Trophoblast cell (in vitro differentiated cells and primary cell): ENCODE results near the gene POLD2. TPM values are rescaled to one million over a fixed set of nuclear protein-coding genes. Genes with fewer than 3 reads are reported as not detected.
"Not testable (repeated sequence)": the region's sequence is repeated elsewhere in the genome, so short reads cannot be mapped to it uniquely, and the experiment has no call there.

Experiments used
- DNase-seq, 2 donors: peaks; one replicate each; pipeline ENCODE4 v3.0.0-alpha.2; 2016
- H2AFZ ChIP-seq: 2 replicates; pipeline ENCODE4 v1.6.1; 2013; ENCODE audit warnings: low read length, moderate library complexity, mild to moderate bottlenecking; ENCODE audit not compliant: insufficient read depth, poor library complexity
- H2AK5ac ChIP-seq: 2 replicates; pipeline ENCODE4 v1.6.1; 2013; ENCODE audit warnings: mild to moderate bottlenecking, low read length
- H2BK120ac ChIP-seq: 2 replicates; pipeline ENCODE4 v1.6.1; 2013; ENCODE audit warnings: low read length, mild to moderate bottlenecking, moderate library complexity; ENCODE audit not compliant: insufficient read depth, poor library complexity
- H2BK12ac ChIP-seq: 2 replicates; pipeline ENCODE4 v1.6.1; 2013; ENCODE audit warnings: mild to moderate bottlenecking, low read length, moderate library complexity
- H2BK5ac ChIP-seq: 2 replicates; pipeline ENCODE4 v1.6.1; 2013; ENCODE audit warnings: low read length, low read depth, moderate library complexity, mild to moderate bottlenecking; ENCODE audit not compliant: poor library complexity
- H3K14ac ChIP-seq: 2 replicates; pipeline ENCODE4 v1.6.1; 2013; ENCODE audit warnings: mild to moderate bottlenecking, low read length
- H3K18ac ChIP-seq: 2 replicates; pipeline ENCODE4 v1.6.1; 2013; ENCODE audit warnings: mild to moderate bottlenecking, low read length
- H3K23ac ChIP-seq: 2 replicates; pipeline ENCODE4 v1.6.1; 2013; ENCODE audit warnings: low read length
- H3K27ac ChIP-seq: 2 replicates; pipeline ENCODE4 v1.5.1; 2013; ENCODE audit warnings: low read depth, mild to moderate bottlenecking, inconsistent platforms, low read length, moderate library complexity
- H3K27me3 ChIP-seq: 2 replicates; pipeline ENCODE4 v1.6.1; 2013; ENCODE audit warnings: inconsistent platforms, mild to moderate bottlenecking, low read length, moderate library complexity; ENCODE audit not compliant: insufficient read depth
- H3K36me3 ChIP-seq, 2 experiments: 1 replicate in 1 of 2; 2 replicates in 1 of 2; pipeline ENCODE4 v1.6.1; 2013; ENCODE audit warnings: low read length in 2 of 2, mild to moderate bottlenecking in 2 of 2, moderate library complexity in 1 of 2; ENCODE audit not compliant: insufficient read depth in 2 of 2, control insufficient read depth in 1 of 2
- H3K4ac ChIP-seq: 2 replicates; pipeline ENCODE4 v1.6.1; 2013; ENCODE audit warnings: low read depth, mild to moderate bottlenecking, low read length, moderate library complexity
- H3K4me1 ChIP-seq, 2 experiments: 1 replicate in 1 of 2; 2 replicates in 1 of 2; pipeline ENCODE4 v1.6.1; 2013; ENCODE audit warnings: low read length in 2 of 2, mild to moderate bottlenecking in 2 of 2, moderate library complexity in 1 of 2; ENCODE audit not compliant: insufficient read depth in 2 of 2, control insufficient read depth in 1 of 2
- H3K4me2 ChIP-seq: 2 replicates; pipeline ENCODE4 v1.6.1; 2013; ENCODE audit warnings: inconsistent platforms, mild to moderate bottlenecking, low read length, moderate library complexity
- H3K4me3 ChIP-seq: 2 replicates; pipeline ENCODE4 v1.5.1; 2013; ENCODE audit warnings: mild to moderate bottlenecking, low read depth, low read length, inconsistent platforms
- H3K79me1 ChIP-seq: one replicate; pipeline ENCODE4 v1.6.1; 2013; ENCODE audit warnings: low read length
- H3K79me2 ChIP-seq: 2 replicates; pipeline ENCODE4 v1.6.1; 2013; ENCODE audit warnings: low read length, mild to moderate bottlenecking; ENCODE audit not compliant: control insufficient read depth, insufficient read depth, poor library complexity
- H3K9ac ChIP-seq: 2 replicates; pipeline ENCODE4 v1.6.1; 2013; ENCODE audit warnings: mild to moderate bottlenecking, low read length
- H3K9me3 ChIP-seq: 2 replicates; pipeline ENCODE4 v1.6.1; 2013; ENCODE audit warnings: low read depth, mild to moderate bottlenecking, control low read depth, inconsistent platforms, low read length; ENCODE audit not compliant: insufficient read depth
- H4K12ac ChIP-seq: 2 replicates; pipeline ENCODE4 v1.6.1; 2013; ENCODE audit warnings: low read depth, mild to moderate bottlenecking, low read length, moderate library complexity
- H4K8ac ChIP-seq: 2 replicates; pipeline ENCODE4 v1.6.1; 2013; ENCODE audit warnings: low read depth, mild to moderate bottlenecking, low read length, moderate library complexity
- H4K91ac ChIP-seq: one replicate; pipeline ENCODE4 v1.6.1; 2013; ENCODE audit warnings: low read depth, mild to moderate bottlenecking, low read length, moderate library complexity
- WGBS: extraction: QIAGEN DNeasy Blood & Tissue Kit; methylation state at CpG from one replicate; pipeline ENCODE4 v1.1.7; 2013; ENCODE audit warnings: missing lambda C conversion rate; ENCODE audit not compliant: insufficient read length, insufficient coverage; ENCODE audit errors: extremely low coverage; 5-methylcytosine and 5-hydroxymethylcytosine counted together
- polyA plus RNA-seq: library from polyadenylated mRNA; stranded (reverse); fragments of 200-250 nt; gene quantifications from 2 replicates; pipeline ENCODE4 v1.2.3, GENCODE V29; 2013

POLD2 gene
- 57.4 and 61.4 TPM in 2 replicates for polyA plus RNA-seq

GRCh38 chr7:44123190-44124003 lies at the start of gene POLD2:
POLD2 (minus strand) TSS chr7:44123548; CDS start chr7:44122053, 1,495 bp downstream.
- no peak within 1 kb of the TSS for H3K27ac ChIP-seq
- H2BK12ac ChIP-seq: no peak within 1 kb of the TSS
- peaks cover 6% of the 10 kb centered on the region for H3K79me1 ChIP-seq
- H3K9ac ChIP-seq: peak within 1 kb of the TSS; percentile 97
- peak within 1 kb of the TSS; percentile 84 for H3K14ac ChIP-seq
- H3K4me1 ChIP-seq: peaks cover 0 to 2% of the 10 kb centered on the region in 2 experiments
- H3K4me2 ChIP-seq: peak within 1 kb of the TSS; percentile 83
- peak within 1 kb of the TSS; percentile 72 for H2AFZ ChIP-seq
- peak within 1 kb of the TSS; percentile 17 for H3K4ac ChIP-seq
- no peaks in the 10 kb centered on the region for H3K79me2 ChIP-seq
- DNase-seq: peak; percentile 94 to 97
- peaks cover 4% of the 10 kb centered on the region for H3K9me3 ChIP-seq
- H2AK5ac ChIP-seq: peak within 1 kb of the TSS; percentile 28
- H2BK120ac ChIP-seq: peak within 1 kb of the TSS; percentile 57
- no peak within 1 kb of the TSS for H3K23ac ChIP-seq
- H4K91ac ChIP-seq: peak within 1 kb of the TSS; percentile 73
- peak within 1 kb of the TSS; percentile 43 for H4K12ac ChIP-seq
- no CpG with 5 or more reads among the region's 86 CpGs for WGBS
- peak within 1 kb of the TSS; percentile 88 for H3K18ac ChIP-seq
- H2BK5ac ChIP-seq: peak within 1 kb of the TSS; percentile 52
- H3K36me3 ChIP-seq: peaks cover 17 to 23% of the 10 kb centered on the region in 2 experiments
- peak within 1 kb of the TSS; percentile 98 for H3K4me3 ChIP-seq
- no peaks in the 10 kb centered on the region for H3K27me3 ChIP-seq
- peak within 1 kb of the TSS; percentile 67 for H4K8ac ChIP-seq

GRCh38 chr7:44172803-44173424 lies 49.6 kb upstream of the POLD2 start:
- DNase-seq: no peak
- Histone ChIP-seq H2AK5ac (no peak overlapping the region), H3K4me3 (no peak overlapping the region), H3K9ac (no peak overlapping the region), H4K12ac (no peak overlapping the region), H3K36me3 (no peaks in the 10 kb centered on the region), H3K79me1 (no peaks in the 10 kb centered on the region), H3K79me2 (no peaks in the 10 kb centered on the region), H3K23ac (no peak overlapping the region), H3K27ac (no peak overlapping the region), H3K18ac (no peak overlapping the region), H2BK5ac (no peak overlapping the region), H4K8ac (no peak overlapping the region), H2AFZ (no peak overlapping the region), H3K9me3 (peaks cover 5% of the 10 kb centered on the region), H3K4ac (no peak overlapping the region), H4K91ac (no peak overlapping the region), H3K27me3 (peaks cover 2% of the 10 kb centered on the region), H2BK12ac (no peak overlapping the region), H2BK120ac (no peak overlapping the region), H3K4me1 (no peaks in the 10 kb centered on the region), H3K14ac (no peak overlapping the region), H3K4me2 (no peak overlapping the region)
- no CpG with 5 or more reads among the region's 6 CpGs for WGBS

- Histone ChIP-seq H3K4me2 (no peak overlapping the region), H3K9me3 (peaks cover 5% of the 10 kb centered on the region), H3K4me3 (no peak overlapping the region), H4K12ac (no peak overlapping the region), H3K9ac (no peak overlapping the region), H3K14ac (no peak overlapping the region), H2BK5ac (no peak overlapping the region), H3K23ac (no peak overlapping the region), H3K36me3 (no peaks in the 10 kb centered on the region), H2AK5ac (no peak overlapping the region), H3K18ac (no peak overlapping the region), H2BK120ac (no peak overlapping the region), H3K79me1 (no peaks in the 10 kb centered on the region), H4K91ac (no peak overlapping the region), H2BK12ac (no peak overlapping the region), H3K79me2 (no peaks in the 10 kb centered on the region), H2AFZ (no peak overlapping the region), H3K4me1 (no peaks in the 10 kb centered on the region), H4K8ac (no peak overlapping the region), H3K27me3 (peaks cover 2% of the 10 kb centered on the region), H3K4ac (no peak overlapping the region), H3K27ac (no peak overlapping the region)
- DNase-seq: no peak
Observed at GRCh38 chr7:44172352-44172751, 49.0 kb upstream of the POLD2 start.

- no CpG with 5 or more reads among the region's 9 CpGs for WGBS
- H2BK5ac ChIP-seq, H3K27me3 ChIP-seq, H3K36me3 ChIP-seq, H3K14ac ChIP-seq, H4K8ac ChIP-seq, H4K12ac ChIP-seq, DNase-seq, H2AFZ ChIP-seq, H4K91ac ChIP-seq, H2BK120ac ChIP-seq, H3K4ac ChIP-seq, H3K79me1 ChIP-seq, H3K23ac ChIP-seq, H3K9ac ChIP-seq, H3K79me2 ChIP-seq, H3K4me3 ChIP-seq, H2AK5ac ChIP-seq, H3K18ac ChIP-seq, H3K9me3 ChIP-seq, H3K27ac ChIP-seq, H3K4me2 ChIP-seq, H2BK12ac ChIP-seq, H3K4me1 ChIP-seq: not testable (repeated sequence)
Observed at GRCh38 chr7:44171901-44172300, 48.6 kb upstream of the POLD2 start.
